ENCODE results near the gene SCN4B. TPM values are rescaled to one million over a fixed set of nuclear protein-coding genes. Genes with fewer than 3 reads are reported as not detected.

Gene SCN4B
- total and polyA plus RNA-seq, 2 of the 4 experiments (the other 2 are of a cell fraction) = 0.18 to 0.44 TPM

- no peaks in the 10 kb centered on the region for H3K4me1 ChIP-seq (ENCODE audit: control insufficient read depth, insufficient read depth, low read length)
- no peak overlapping the region for H3K9ac ChIP-seq (ENCODE audit: low read depth, low read length)
- H3K79me1 ChIP-seq (ENCODE audit: low read depth in 1 of 2, low read length in 2 of 2) = no peaks in the 10 kb centered on the region
- in situ Hi-C loops (cut with MboI; ENCODE audit: low sequenced_read_pairs) (no loop called here), intact Hi-C loops (cut with micrococcal nuclease) (no loop called here), dilution Hi-C loops (cut with HindIII; ENCODE audit: low sequenced_read_pairs, unreplicated experiment) (no loop called here)
- DNase-seq (no peak), ATAC-seq (ENCODE audit: low read depth) (no peak)
- H3K18ac ChIP-seq (ENCODE audit: low read depth, low read length) = no peak overlapping the region
- no peak overlapping the region for H3K23ac ChIP-seq (ENCODE audit: low read depth, low read length)
- H3K4me2 ChIP-seq (ENCODE audit: low read depth, low read length) = no peak overlapping the region
- no peaks in the 10 kb centered on the region for H3K36me3 ChIP-seq (ENCODE audit: control insufficient read depth, insufficient read depth, low read length)
- no peaks in the 10 kb centered on the region for H3K9me3 ChIP-seq (ENCODE audit: control insufficient read depth, insufficient read depth, low read length)
- H3K27me3 ChIP-seq (ENCODE audit: control insufficient read depth, insufficient read depth, low read length) = peaks cover 13% of the 10 kb centered on the region
- POLR2A ChIA-PET (ENCODE audit: unreplicated experiment) = no interaction called here
- H4K91ac ChIP-seq (ENCODE audit: insufficient read depth, low read depth, low read length) = no peak overlapping the region
- H2BK20ac ChIP-seq (ENCODE audit: low read depth, low read length) = no peak overlapping the region
- no peaks in the 10 kb centered on the region for H3K9me1 ChIP-seq (ENCODE audit: insufficient read depth, low read length)
- BruUV-seq (replicated peaks) = no TSS peak
- CTCF ChIA-PET = interaction anchor here (0.6 to 1.0 kb wide), 2 partner anchors 33 to 222 kb away, joined by 3 read pairs; no protein-coding TSS in a partner anchor
- 58% methylated on average over 5 of the region's 10 CpGs; no CpG with 5 or more reads in 1 of the 2 experiments for WGBS, 2 experiments (ENCODE audit: extremely low coverage in 2 of 2, insufficient read length in 1 of 2)
- no peak overlapping the region for H4K5ac ChIP-seq (ENCODE audit: low read depth, low read length)
- H4K20me1 ChIP-seq (ENCODE audit: insufficient read depth, low read length) = no peaks in the 10 kb centered on the region
- no peak overlapping the region for H3K4me3 ChIP-seq (ENCODE audit: insufficient read depth, low read depth, low read length)
- no peak overlapping the region for H3K4ac ChIP-seq (ENCODE audit: low read depth, low read length)
- H2BK15ac ChIP-seq (ENCODE audit: low read depth, low read length) = no peak overlapping the region
- H2BK5ac ChIP-seq (ENCODE audit: low read depth, low read length, poor library complexity, severe bottlenecking) = no peak overlapping the region
- H2AK5ac ChIP-seq (ENCODE audit: low read depth, low read length) = no peak overlapping the region
- H4K8ac ChIP-seq (ENCODE audit: low read depth in 2 of 2, low read length in 2 of 2) = no peak overlapping the region
- no peak overlapping the region for H2AFZ ChIP-seq (replicated peaks; ENCODE audit: low read length, poor library complexity)
- H3K14ac ChIP-seq (replicated peaks; ENCODE audit: low read depth, low read length) = no peak overlapping the region
- H3K27ac ChIP-seq (ENCODE audit: insufficient read depth, low read length) = no peak overlapping the region
- H2BK120ac ChIP-seq (ENCODE audit: low read depth, low read length) = no peak overlapping the region
- TF ChIP-seq MAZ (IDR thresholded peaks at IDR 0.05; ENCODE audit: borderline replicate concordance, low read depth, low read length) (no peak), RFX5 (IDR thresholded peaks at IDR 0.05; ENCODE audit: low read depth, low read length) (no peak), ELK1 (IDR thresholded peaks at IDR 0.05; ENCODE audit: borderline replicate concordance, low read depth, low read length) (no peak), CTCF (conservative IDR thresholded peaks at IDR 0.05; ENCODE audit: low read depth, low read length) (no peak), CEBPB (IDR thresholded peaks at IDR 0.05; ENCODE audit: low read depth, low read length) (no peak), SMC3 (IDR thresholded peaks at IDR 0.05; ENCODE audit: low read depth, low read length) (no peak), FOS (IDR thresholded peaks at IDR 0.05; ENCODE audit: low read depth, low read length) (no peak), CHD1 (IDR thresholded peaks at IDR 0.05; ENCODE audit: low read depth, low read length) (no peak), BHLHE40 (IDR thresholded peaks at IDR 0.05; ENCODE audit: low read depth, low read length) (no peak), RAD21 (IDR thresholded peaks at IDR 0.05; ENCODE audit: low read length) (no peak), POLR2A (IDR thresholded peaks at IDR 0.05; ENCODE audit: low read depth, low read length) (no peak), NFE2L2 (IDR thresholded peaks at IDR 0.05; ENCODE audit: low read depth, low read length) (no peak), MAFK (IDR thresholded peaks at IDR 0.05; ENCODE audit: low read depth, low read length) (no peak), USF2 (IDR thresholded peaks at IDR 0.05; ENCODE audit: low read depth, low read length) (no peak), RCOR1 (IDR thresholded peaks at IDR 0.05; ENCODE audit: insufficient replicate concordance, low read length) (no peak)
- no peak overlapping the region for H3K56ac ChIP-seq (ENCODE audit: extremely low read depth, insufficient read depth, low read length)
- no peak overlapping the region for H2AK9ac ChIP-seq (replicated peaks; ENCODE audit: low read depth, low read length, poor library complexity)
Measured at GRCh38 chr11:118138839-118139420, 13.7 kb downstream of the SCN4B start.
